ENCODE data around the gene EPHA1.

EPHA1 gene

DNA sequence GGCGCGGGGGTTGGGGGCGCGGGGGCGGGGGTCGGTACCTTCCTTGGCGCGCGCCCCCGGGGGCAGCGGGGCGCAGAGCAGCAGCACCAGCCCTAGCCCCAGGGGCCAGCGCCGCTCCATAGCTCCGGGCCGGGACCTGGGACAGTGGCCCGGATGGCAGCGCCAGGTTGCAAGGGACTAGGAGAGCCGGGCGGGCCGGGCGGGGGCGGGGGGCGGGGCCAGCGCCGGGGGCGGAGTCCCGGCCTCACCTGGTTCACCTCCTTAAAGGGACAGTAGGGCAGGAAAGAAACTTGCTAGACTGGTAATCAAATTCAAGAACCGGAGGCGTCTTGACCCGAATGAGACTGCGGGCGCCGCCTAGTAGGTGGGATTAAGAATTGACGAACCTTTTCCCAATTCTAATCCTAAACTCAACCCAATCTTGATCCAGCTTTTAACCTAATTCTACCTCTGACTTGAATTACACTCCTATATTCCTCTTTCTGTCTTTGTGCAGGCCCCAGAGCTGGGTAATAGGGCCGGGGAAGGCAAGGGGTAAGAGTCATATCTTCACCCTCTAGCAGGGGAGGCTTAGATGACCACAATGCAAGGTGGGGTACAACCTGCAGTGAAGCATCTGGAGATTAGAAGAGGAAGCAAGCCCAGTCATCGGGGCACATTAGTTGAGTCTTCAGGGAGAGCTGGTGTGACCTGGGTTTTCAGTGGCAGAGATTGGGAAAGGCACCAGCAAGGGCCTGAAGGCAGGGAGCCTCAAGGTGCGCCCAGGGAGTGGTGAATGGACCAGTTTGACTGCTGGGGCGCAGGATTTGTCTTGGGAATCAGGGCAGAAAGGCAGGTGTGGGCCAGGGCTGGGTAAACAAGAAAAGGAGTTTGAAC, at the start of gene EPHA1:
Gene EPHA1 (minus strand): TSS at position 171 of the 876 bp plus-strand sequence. CDS start 51 bp downstream, at position 120.
- in situ Hi-C loops (cut with MboI; ENCODE audit: low sequenced_read_pairs): no loop called here

DNA sequence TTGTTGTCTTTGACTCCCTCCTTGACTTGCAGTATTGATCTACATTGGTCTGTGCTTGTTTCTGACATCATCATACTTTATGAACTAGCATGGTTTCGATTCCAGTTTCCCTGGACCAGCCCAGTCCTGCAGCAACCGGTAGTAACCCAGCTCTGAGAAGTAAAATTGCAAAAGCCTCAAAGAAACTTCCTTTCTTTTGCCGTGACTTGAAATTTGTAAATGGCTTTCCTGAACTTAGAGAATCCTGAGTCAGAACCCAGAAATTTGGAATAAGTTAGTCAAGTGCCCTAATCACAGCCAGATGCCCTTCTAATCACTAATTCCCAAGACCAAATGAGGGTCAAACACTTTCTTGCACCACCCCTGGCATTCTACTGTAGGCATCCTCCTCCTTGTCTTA, 49.6 kb upstream of the EPHA1 start:
- in situ Hi-C loops (cut with MboI; ENCODE audit: low sequenced_read_pairs): no loop called here

DNA sequence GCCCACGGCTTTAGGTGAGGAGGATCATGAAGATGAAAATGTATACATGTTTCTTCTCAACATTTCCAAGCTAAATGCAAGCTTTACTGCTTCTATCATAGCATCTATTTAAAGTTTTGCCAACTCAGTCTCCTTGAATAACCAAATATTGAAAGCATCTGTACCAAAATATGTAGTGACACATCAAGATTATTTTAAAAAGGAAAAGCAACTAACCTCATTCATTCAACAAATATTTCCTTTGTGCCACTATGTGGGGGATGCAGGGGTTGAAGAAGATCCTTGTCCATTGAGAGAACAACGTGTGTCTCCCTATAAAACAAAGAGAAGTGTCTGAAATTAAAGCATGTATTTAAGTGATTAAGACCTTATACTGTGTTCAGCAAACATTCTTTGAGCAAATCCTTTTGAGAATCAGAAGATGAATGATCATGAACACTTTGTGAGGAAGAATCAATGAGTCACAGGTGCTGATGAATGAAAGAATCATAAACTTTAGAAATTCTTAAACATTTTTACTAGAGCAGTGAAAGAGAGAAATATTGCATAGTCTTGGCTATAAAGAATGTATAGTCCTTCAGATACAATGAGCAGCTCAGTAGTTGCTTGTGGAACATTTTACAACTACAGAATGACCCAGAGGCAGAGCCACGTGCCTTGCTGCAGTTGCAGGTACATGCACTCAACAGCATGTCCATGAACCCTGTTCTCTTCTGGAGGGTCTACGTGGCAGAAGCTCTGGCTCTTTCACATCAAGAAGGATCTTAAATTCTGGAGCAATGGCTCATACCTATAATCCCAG, 48.5 kb upstream of the EPHA1 start:
- in situ Hi-C loops (cut with MboI; ENCODE audit: low sequenced_read_pairs): no loop called here

DNA sequence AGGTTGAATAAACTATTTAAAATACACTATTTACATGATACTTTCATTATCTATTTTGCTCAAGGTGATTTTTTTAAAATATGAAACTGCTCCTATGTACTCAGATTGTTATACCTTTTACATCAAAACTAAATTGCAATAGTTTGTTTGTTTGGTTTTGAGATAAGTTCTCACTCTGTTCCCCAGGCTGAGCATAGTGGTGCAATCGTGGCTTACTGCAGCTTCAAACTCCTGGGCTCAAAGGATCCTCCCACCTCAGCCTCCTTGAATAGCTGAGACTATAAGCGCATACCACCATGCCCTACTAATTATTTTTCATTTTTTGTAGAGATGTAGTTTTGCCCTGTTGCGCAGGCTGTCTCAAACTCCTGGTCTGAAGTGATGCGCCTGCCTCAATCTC, 47.3 kb upstream of the EPHA1 start:
- in situ Hi-C loops (cut with MboI; ENCODE audit: low sequenced_read_pairs): no loop called here

DNA sequence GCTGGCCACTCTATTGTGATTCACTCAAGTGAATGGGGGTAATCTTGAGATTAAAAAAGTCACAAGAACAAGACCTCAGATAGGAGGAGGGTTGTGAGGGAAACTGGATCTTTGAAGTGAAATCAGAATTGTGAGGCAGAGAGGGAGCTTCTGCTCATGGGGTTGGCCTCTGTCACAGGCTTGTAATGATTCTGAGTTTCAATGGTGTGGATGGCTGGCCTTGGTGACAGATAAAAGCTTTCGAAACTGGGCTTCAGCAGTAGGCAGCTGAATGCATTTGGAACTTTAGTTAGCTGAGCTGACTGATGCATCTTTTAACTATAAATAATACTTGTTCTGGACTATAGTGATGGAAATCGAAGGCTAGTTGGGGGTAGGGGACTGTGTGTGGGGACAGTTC, 46.8 kb upstream of the EPHA1 start:
- in situ Hi-C loops (cut with MboI; ENCODE audit: low sequenced_read_pairs): no loop called here

DNA sequence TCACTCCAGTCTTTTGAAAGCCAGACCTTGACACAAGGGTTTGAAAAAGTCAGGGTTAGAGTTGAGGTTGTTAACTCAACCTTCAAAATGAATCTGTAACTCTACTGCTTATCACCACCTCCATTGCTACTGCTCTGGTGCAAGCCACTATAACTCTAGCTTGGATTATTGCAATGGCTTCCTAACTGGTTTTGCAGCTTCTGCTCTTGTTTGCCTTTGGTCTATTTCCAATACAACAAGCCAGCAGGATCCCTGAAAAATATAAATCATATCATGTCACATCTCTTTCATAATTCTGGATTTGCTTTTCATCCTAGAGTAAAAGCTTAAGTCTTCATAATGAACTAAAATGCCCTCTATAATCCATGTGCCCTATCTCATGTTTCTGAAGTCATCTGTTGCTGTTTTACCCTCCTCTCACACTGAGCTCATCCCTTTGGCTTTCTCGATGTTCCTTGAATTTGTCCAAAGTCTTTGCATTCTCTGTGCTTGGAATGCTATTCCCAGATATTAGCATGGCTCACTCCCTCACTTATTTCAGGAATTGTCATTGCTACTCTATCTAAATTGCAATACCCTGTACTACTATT, 45.5 kb upstream of the EPHA1 start:
- in situ Hi-C loops (cut with MboI; ENCODE audit: low sequenced_read_pairs): no loop called here

DNA sequence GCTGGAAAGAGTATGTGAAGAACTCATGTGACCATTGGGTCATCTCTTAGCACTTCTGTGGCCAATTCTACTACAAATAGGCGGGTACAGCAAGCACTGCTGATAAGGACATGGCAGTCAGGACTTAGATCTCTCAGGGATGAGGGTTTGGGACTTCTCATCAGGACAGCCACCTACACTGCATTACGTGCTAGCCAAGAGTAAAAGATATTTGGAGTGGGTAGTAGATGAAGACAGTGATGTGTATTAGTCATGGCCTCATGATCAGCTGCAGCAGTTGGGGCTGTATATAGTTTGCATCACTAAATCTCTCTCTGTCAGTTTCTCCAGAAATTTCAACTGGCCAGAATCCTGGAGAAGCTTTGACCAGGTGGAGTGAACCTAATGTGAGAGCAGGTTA, 43.8 kb upstream of the EPHA1 start:
- in situ Hi-C loops (cut with MboI; ENCODE audit: low sequenced_read_pairs): no loop called here

DNA sequence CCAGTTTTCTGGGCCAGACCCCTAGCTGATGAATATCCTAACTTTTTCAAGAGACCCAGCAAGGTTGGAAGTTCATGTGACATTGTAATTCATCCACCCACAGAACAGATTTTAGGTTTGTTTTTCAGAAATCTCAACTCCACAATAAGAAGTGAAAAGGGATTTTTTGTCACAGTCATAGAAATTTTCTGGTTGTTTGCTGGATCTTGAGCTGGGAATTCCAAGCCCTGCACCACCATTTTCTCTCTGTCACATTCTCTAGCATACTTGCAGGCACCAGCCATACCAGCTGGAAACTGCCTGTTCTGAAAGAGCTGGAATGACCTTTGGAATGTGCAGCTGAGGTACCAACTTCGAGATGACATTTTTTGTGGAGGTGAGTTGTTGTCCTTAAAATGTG, 43.1 kb upstream of the EPHA1 start:
- in situ Hi-C loops (cut with MboI; ENCODE audit: low sequenced_read_pairs): no loop called here

DNA sequence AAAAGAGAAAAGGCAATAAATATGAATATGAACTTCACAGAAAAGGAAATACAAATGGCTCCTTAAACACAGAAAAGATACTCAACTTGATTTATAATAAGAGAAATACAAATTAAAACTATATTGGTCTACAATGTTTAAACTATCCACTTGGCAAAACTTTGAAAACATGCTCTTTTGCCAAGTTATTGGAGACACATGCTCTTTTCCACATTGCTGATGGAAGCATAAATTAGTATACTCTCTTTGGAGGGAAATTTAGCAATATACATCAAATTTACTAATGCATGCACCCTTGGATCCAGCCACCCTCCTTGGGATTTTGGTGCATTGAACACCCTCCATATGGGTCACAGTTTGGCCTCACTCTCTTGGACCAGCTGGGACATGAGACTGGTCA, 42.5 kb upstream of the EPHA1 start:
- in situ Hi-C loops (cut with MboI; ENCODE audit: low sequenced_read_pairs): no loop called here

DNA sequence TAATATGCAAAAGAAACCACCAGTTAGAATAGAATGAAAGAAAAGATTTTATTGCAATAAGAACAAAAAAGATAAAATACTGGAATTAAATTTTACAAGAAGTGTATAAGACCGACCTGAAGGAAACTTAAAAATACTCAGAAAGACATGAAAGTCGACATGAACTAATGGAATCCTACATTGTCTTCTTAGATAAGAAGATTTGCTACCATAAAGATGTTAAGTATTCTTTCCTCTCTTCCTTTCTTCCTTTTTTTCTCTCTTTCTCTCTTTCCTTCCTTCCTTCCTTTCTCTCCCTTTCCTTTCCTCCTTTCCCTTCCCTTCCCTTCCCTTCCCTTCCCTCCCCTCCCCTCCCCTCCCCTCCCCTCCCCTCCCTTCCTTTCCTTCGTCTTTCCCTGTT, 41.1 kb upstream of the EPHA1 start:
- in situ Hi-C loops (cut with MboI; ENCODE audit: low sequenced_read_pairs): no loop called here

DNA sequence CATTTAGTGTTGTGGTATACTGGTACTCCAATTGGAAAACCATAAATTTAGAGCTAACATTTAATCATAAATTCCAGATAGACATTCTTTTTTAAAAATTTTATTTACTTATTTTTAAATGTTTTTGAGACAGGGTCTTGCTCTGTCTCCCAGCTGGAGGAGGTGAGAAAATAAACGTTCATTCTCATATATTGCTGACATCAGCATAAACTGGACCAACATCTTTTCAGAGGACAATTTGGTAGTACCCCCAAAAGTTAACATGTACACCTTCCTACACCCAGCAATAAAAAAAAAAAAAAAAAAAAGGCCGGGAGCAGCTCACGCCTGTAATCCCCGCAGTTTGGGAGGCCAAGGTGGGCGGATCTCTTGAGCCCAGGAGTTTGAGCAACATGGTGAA, 39.8 kb upstream of the EPHA1 start:
- in situ Hi-C loops (cut with MboI; ENCODE audit: low sequenced_read_pairs): no loop called here

DNA sequence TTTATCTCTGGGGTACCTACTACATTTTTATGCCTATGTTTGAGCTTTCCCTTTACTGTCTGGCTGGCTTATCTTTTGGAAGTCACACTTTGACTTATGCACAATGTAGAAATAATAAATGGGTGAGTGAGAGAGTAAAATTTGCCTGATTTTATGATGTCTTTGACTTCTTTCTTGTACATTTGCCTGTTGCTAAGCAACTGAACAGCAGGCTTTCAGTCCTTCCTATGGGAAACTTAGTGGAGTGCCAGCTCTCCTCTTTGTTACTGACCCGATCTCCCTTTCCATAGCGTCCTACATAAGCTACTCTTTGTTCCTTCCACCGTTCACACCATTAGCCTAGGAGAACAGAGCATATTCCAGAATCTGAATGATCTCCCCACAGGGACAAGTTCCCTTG, 38.8 kb upstream of the EPHA1 start:
- in situ Hi-C loops (cut with MboI; ENCODE audit: low sequenced_read_pairs): no loop called here

DNA sequence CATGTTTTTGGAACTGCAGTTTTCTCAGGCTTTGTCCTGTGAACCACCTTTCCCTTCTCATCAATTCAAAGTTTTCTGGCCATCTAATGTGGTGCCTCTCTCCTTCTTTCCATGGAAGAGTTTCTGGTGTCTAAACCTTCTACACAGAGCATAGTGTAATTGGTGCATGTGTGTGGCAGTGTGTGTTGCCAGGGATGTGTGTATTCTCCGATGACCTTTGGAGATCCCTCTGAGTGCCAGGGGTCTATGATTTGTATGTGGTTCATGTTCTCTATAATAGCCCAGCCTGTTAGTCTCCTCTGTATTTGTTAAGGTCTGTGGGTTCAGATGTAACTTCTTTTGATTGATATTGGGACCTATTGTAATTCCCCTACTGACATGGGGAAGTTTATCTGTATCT, 36.1 kb upstream of the EPHA1 start:
- in situ Hi-C loops (cut with MboI; ENCODE audit: low sequenced_read_pairs): no loop called here

DNA sequence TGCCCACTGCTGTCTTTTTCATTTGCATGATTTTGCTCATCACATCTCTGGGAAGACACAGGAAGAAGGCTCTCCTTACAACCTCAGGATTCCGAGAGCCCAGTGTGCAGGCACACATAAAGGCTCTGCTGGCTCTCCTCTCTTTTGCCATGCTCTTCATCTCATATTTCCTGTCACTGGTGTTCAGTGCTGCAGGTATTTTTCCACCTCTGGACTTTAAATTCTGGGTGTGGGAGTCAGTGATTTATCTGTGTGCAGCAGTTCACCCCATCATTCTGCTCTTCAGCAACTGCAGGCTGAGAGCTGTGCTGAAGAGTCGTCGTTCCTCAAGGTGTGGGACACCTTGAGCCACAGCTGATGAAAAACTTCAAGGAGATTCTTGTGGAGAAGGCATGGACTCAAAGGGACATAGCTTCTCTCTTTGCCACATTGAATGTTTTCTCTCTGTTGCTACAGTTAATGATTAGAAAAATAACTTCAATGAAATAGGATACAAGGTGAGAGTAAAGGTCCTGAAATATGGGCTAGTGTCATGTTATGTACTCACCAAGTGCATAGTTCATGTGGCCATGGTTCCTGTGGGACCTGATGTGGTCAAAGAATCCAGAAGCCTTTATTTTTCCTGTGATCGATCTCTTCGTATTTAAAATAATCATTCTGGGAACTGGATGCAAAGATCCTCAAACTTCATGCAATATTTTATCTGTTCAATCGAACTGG, 35.6 kb upstream of the EPHA1 start:
- in situ Hi-C loops (cut with MboI; ENCODE audit: low sequenced_read_pairs): no loop called here

DNA sequence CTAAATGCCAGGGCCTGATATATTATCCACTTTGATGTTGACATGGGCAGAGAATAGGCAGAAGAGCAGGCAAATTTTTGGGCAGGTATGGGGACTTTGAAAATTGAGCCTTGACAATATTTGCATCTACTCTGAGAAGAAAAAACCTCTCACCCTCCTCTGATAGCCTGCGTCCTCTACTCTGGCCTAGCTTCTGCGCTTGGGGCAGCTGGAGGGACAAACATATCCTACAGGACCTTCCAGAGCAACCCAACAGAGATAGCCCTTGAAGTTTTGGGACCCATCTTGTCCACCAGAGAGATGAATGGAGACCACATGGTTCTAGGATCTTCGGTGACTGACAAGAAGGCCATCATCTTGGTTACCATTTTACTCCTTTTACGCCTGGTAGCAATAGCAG, 34.5 kb upstream of the EPHA1 start, which contains the start of gene TAS2R60:
Gene TAS2R60 (plus strand): TSS at position 301 of the 400 bp plus-strand sequence. CDS start 0 bp downstream, at position 301.
- in situ Hi-C loops (cut with MboI; ENCODE audit: low sequenced_read_pairs): no loop called here

DNA sequence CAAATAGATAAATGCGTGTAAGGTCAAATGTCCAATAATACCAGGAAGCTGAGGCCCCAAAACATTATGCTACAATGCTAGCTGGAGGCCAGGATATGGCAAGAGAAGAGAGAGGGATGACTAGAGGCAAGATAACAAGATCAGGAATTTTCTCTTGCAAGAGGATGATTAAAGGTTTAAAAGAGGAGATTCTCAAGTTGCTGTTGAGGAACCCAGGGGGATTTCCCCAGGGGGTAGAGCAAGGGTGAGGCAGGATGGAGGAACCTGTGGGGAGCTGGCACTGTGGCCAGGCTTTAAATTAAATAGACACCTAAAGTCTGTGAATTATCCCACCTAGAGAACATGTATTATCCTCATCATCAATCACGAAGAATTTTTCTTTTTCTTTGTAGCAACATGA, 31.2 kb upstream of the EPHA1 start:
- in situ Hi-C loops (cut with MboI; ENCODE audit: low sequenced_read_pairs): no loop called here

DNA sequence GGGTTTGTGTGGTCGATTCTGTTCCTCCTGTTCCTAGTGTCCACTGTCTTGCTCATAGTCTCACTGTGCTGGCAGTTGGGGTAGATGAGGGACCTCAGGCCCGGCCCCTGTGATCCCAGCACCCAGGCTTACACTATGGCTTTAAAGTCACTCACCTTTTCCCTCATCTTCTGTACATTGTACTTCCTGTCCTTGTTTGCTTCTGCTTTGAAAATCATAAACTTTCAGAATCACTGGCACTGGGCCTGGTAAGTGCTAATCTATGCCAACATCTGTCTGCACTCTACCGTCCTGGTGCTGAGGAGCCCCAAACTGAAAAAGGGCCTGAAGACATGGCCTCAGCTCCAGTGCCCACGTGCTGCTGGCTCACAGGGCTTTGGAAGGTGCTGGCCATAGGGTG, 28.9 kb upstream of the EPHA1 start:
- in situ Hi-C loops (cut with MboI; ENCODE audit: low sequenced_read_pairs): no loop called here

DNA sequence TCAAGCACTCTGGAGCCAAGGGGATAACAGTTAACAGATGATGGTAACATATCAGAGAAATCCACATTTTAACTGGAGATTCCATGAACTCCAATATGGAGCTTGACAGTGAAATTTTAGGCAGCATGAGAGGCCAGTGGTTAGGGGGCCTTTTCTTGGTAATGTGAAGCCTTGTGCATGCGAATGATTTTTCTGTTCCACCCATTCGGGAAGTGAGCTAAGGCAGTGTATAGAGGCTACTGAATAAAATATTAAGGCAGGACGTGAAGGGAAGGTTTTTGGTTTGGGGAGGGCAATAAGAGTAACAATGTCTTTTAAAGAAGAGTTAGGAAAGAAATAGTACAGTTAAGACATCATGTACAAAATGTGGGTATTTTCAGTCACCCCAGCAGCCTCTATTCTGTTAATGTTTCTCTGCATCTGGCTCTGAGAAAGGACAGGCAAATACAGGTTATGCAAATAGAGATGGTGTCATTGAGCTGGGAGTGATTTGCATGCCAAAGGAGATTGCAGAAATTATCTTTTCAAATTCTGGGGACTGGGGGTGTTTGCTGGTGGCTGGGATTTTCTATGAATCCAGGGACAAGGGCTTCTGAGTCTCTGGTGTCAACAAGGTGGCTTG, 27.8 kb upstream of the EPHA1 start:
- in situ Hi-C loops (cut with MboI; ENCODE audit: low sequenced_read_pairs): no loop called here

DNA sequence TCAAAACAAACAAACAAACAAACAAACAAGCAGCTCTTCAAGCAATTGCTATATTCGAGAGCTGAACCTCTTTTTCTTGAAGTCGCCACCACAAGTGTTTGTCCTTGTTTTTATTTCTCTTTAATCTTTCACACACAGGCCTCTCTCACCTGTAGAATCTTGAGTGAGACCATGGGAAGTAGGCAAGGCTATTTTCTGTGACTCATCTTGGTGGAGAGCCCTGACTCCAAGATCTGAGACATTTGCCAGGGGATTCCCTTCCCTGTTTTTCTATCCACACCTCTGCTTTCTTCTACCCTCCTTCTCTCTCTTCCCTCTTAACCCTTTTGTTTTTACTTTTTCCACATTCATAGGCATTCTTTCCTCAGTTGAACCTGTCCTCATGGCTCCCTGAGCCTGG, 26.6 kb upstream of the EPHA1 start:
- in situ Hi-C loops (cut with MboI; ENCODE audit: low sequenced_read_pairs): no loop called here

DNA sequence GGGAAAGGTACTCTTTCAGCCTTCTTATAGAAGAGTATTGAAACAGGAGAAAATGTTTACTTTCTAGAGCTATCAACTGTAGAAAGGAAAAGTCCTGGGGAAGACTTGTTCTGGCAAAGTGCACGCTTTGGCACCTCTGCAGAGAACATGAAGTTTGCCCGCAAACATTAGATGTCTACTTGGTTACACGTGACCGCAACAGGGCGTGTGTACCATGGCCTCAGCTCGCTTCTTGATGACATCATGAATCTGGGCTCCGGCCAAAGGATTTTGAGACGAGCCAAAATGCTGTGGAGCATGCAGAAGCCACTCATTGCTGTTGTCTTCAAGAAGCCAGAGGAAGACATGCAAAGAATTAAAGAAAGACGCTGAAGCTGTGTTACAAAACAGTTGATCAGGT, 26.0 kb upstream of the EPHA1 start:
- in situ Hi-C loops (cut with MboI; ENCODE audit: low sequenced_read_pairs): no loop called here

DNA sequence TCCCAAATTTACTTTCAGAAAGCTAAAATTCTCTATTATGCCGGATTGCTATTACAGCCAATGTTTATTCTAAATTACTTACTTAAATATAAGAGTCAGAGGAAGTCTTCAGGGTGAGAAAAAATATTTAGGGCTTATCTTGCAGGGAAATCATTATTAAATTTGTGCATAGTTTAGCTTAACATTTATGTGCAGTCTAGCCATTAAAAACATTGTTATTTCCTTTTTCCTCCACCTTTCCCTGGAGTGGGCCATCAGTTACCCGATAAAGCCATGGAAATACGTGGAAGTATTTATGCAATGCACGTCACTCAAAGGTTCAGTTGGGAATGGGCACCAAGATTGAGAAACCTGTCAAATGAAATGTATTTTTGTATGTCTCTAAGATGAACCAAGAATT, 25.1 kb upstream of the EPHA1 start:
- in situ Hi-C loops (cut with MboI; ENCODE audit: low sequenced_read_pairs): no loop called here

Data from HL-60/S4 (cell line).